IMR-90 (cell line): Measurements from ENCODE around the gene CDKN1A. TPM values are rescaled to one million over a fixed set of nuclear protein-coding genes. Genes with fewer than 3 reads are reported as not detected.

Experiments
- ATAC-seq: fragments of 200-7000 bp; cut with Tn5 transposase; 2 replicates; pipeline ENCODE4 v1.9.1; 2020; ENCODE audit warnings: low read depth, mild to moderate bottlenecking, moderate library complexity
- BruUV-seq: library from RNA; stranded (reverse); fragments of 400-500 nt; replicated peaks from 2 replicates; lab custom pipeline; 2021; lab: Mats Ljungman, UMichigan
- CTCF ChIA-PET: fragments of 300-600 bp; formaldehyde crosslinking; extraction: SDS; loops from one replicate; lab custom pipeline; 2021; ENCODE audit warnings: antibody characterized with exemption; lab: Yijun Ruan, JAX
- POLR2A ChIA-PET: fragments of 300-600 bp; sonication (Branson Sonifier 250); formaldehyde crosslinking; loops from one replicate; lab custom pipeline; 2022; ENCODE audit warnings: antibody characterized with exemption; ENCODE audit not compliant: unreplicated experiment; lab: Charles Lee
- DNase-seq: peaks from one replicate; pipeline ENCODE4 v3.0.0; 2013
- H2AFZ ChIP-seq: replicated peaks from 2 replicates; pipeline ENCODE3; 2013; ENCODE audit warnings: low read length, mild to moderate bottlenecking; ENCODE audit not compliant: poor library complexity
- H2AK5ac ChIP-seq: 2 replicates; pipeline ENCODE4 v1.6.1; 2013; ENCODE audit warnings: low read depth, low read length, inconsistent platforms
- H2AK9ac ChIP-seq: replicated peaks from 2 replicates; pipeline ENCODE3; 2013; ENCODE audit warnings: mild to moderate bottlenecking, low read depth, low read length, moderate library complexity; ENCODE audit not compliant: poor library complexity
- H2BK120ac ChIP-seq: 2 replicates; pipeline ENCODE4 v1.6.1; 2013; ENCODE audit warnings: low read depth, low read length, inconsistent platforms
- H2BK15ac ChIP-seq: 3 replicates; pipeline ENCODE4 v1.6.1; 2013; ENCODE audit warnings: low read depth, low read length, inconsistent platforms
- H2BK20ac ChIP-seq: 2 replicates; pipeline ENCODE4 v1.6.1; 2013; ENCODE audit warnings: low read depth, mild to moderate bottlenecking, inconsistent platforms, low read length, moderate library complexity
- H2BK5ac ChIP-seq: 2 replicates; pipeline ENCODE4 v1.6.1; 2013; ENCODE audit warnings: mild to moderate bottlenecking, low read depth, low read length, inconsistent platforms; ENCODE audit not compliant: poor library complexity, severe bottlenecking
- H3K14ac ChIP-seq: replicated peaks from 2 replicates; pipeline ENCODE4 v1.6.1; 2013; ENCODE audit warnings: low read depth, low read length, inconsistent platforms
- H3K18ac ChIP-seq: 2 replicates; pipeline ENCODE4 v1.6.1; 2013; ENCODE audit warnings: low read depth, low read length, control low read depth
- H3K23ac ChIP-seq: 2 replicates; pipeline ENCODE4 v1.6.1; 2013; ENCODE audit warnings: low read depth, low read length, inconsistent platforms
- H3K27ac ChIP-seq: 2 replicates; pipeline ENCODE4 v1.5.1; 2013; ENCODE audit warnings: mild to moderate bottlenecking, control low read depth, low read length; ENCODE audit not compliant: insufficient read depth
- H3K27me3 ChIP-seq: 2 replicates; pipeline ENCODE4 v1.6.1; 2013; ENCODE audit warnings: low read length; ENCODE audit not compliant: control insufficient read depth, insufficient read depth
- H3K36me3 ChIP-seq: 2 replicates; pipeline ENCODE4 v1.6.1; 2013; ENCODE audit warnings: low read length, mixed read lengths; ENCODE audit not compliant: control insufficient read depth, insufficient read depth
- H3K4ac ChIP-seq: 2 replicates; pipeline ENCODE4 v1.6.1; 2013; ENCODE audit warnings: low read depth, low read length, inconsistent platforms
- H3K4me1 ChIP-seq: 2 replicates; pipeline ENCODE4 v1.6.1; 2013; ENCODE audit warnings: low read length, mixed read lengths; ENCODE audit not compliant: control insufficient read depth, insufficient read depth
- H3K4me2 ChIP-seq: 2 replicates; pipeline ENCODE4 v1.6.1; 2013; ENCODE audit warnings: low read depth, mild to moderate bottlenecking, control low read depth, low read length, moderate library complexity
- H3K4me3 ChIP-seq: 2 replicates; pipeline ENCODE4 v1.5.1; 2013; ENCODE audit warnings: low read depth, mild to moderate bottlenecking, control low read depth, low read length, moderate library complexity; ENCODE audit not compliant: insufficient read depth
- H3K56ac ChIP-seq: 2 replicates; pipeline ENCODE4 v1.6.1; 2013; ENCODE audit warnings: low read length, inconsistent platforms; ENCODE audit not compliant: insufficient read depth; ENCODE audit errors: extremely low read depth
- H3K79me1 ChIP-seq, 2 experiments: 2 replicates each; pipeline ENCODE4 v1.6.1; 2013; ENCODE audit warnings: low read length in 2 of 2, inconsistent platforms in 1 of 2, low read depth in 1 of 2
- H3K9ac ChIP-seq: 2 replicates; pipeline ENCODE4 v1.6.1; 2013; ENCODE audit warnings: low read depth, low read length, control low read depth
- H3K9me1 ChIP-seq: 2 replicates; pipeline ENCODE4 v1.6.1; 2013; ENCODE audit warnings: low read length, inconsistent platforms; ENCODE audit not compliant: insufficient read depth
- H3K9me3 ChIP-seq: 2 replicates; pipeline ENCODE4 v1.6.1; 2013; ENCODE audit warnings: low read length; ENCODE audit not compliant: control insufficient read depth, insufficient read depth
- H4K20me1 ChIP-seq: 2 replicates; pipeline ENCODE4 v1.6.1; 2013; ENCODE audit warnings: low read length, inconsistent platforms; ENCODE audit not compliant: insufficient read depth
- H4K5ac ChIP-seq: 2 replicates; pipeline ENCODE4 v1.6.1; 2013; ENCODE audit warnings: mild to moderate bottlenecking, low read depth, low read length, control low read depth
- H4K8ac ChIP-seq, 2 experiments: 2 replicates each; pipeline ENCODE4 v1.6.1; 2013; ENCODE audit warnings: low read depth in 2 of 2, low read length in 2 of 2, control low read depth in 1 of 2, inconsistent platforms in 1 of 2
- H4K91ac ChIP-seq: 2 replicates; pipeline ENCODE4 v1.6.1; 2013; ENCODE audit warnings: low read depth, low read length, inconsistent platforms; ENCODE audit not compliant: insufficient read depth
- BHLHE40 ChIP-seq: fragments of 150-350 bp; IDR thresholded peaks from 2 replicates; pipeline ENCODE4 v1.6.1; 2016; ENCODE audit warnings: mild to moderate bottlenecking, low read depth, low read length
- FOS ChIP-seq: fragments of 150-350 bp; IDR thresholded peaks from 2 replicates; pipeline ENCODE4 v1.6.1; 2016; ENCODE audit warnings: low read depth, low read length
- MAZ ChIP-seq: IDR thresholded peaks from 2 replicates; pipeline ENCODE4 v1.6.1; 2012; ENCODE audit warnings: low read depth, mild to moderate bottlenecking, low read length, improper control_type of control experiment, moderate library complexity, borderline replicate concordance
- MXI1 ChIP-seq: IDR thresholded peaks from 2 replicates; pipeline ENCODE4 v1.6.1; 2012; ENCODE audit warnings: low read depth, mild to moderate bottlenecking, low read length, moderate library complexity, borderline replicate concordance
- NFE2L2 ChIP-seq: fragments of 150-350 bp; IDR thresholded peaks from 2 replicates; pipeline ENCODE4 v1.6.1; 2016; ENCODE audit warnings: low read depth, mild to moderate bottlenecking, low read length
- RAD21 ChIP-seq: IDR thresholded peaks from 2 replicates; pipeline ENCODE4 v1.6.1; 2012; ENCODE audit warnings: low read length, improper control_type of control experiment
- SMC3 ChIP-seq: fragments of 150-350 bp; IDR thresholded peaks from 2 replicates; pipeline ENCODE4 v1.6.1; 2016; ENCODE audit warnings: low read depth, mild to moderate bottlenecking, antibody characterized with exemption, low read length, moderate library complexity
- WGBS, 2 experiments: methylation state at CpG; one replicate each; pipeline versions ENCODE4 v1.1.5 to v1.1.7; 2013; ENCODE audit warnings: missing lambda C conversion rate in 2 of 2; ENCODE audit not compliant: insufficient read length in 1 of 2; ENCODE audit errors: extremely low coverage in 2 of 2; 5-methylcytosine and 5-hydroxymethylcytosine counted together
- dilution Hi-C: fragments of 300-500 bp; cut with HindIII; formaldehyde crosslinking; loops from one replicate; pipeline ENCODE4 v1.14.3; 2018; ENCODE audit warnings: low sequenced_read_pairs; ENCODE audit not compliant: unreplicated experiment
- in situ Hi-C: fragments of 300-500 bp; cut with MboI; formaldehyde crosslinking; loops from 3 replicates; pipeline ENCODE4 v1.14.3; 2019; ENCODE audit warnings: low sequenced_read_pairs, inconsistent platforms, mixed read lengths
- intact Hi-C: fragments of 100-400 bp; cut with micrococcal nuclease; formaldehyde crosslinking; loops from 2 replicates; pipeline ENCODE4 v1.10.0; 2022
- polyA plus RNA-seq, 3 experiments: library from polyadenylated mRNA; depleted of rRNA; stranded (reverse); fragments of >200 nt; gene quantifications; 2 replicates each; pipeline ENCODE4 v1.2.3, GENCODE V29; 2012; ENCODE audit warnings: low replicate concordance in 1 of 3
- total RNA-seq: library from RNA; depleted of rRNA; stranded (reverse); fragments of >200 nt; gene quantifications from 2 replicates; pipeline ENCODE4 v1.2.3, GENCODE V29; 2012
- TF ChIP-seq, protein P1 (sequence below): fragments of 150-350 bp; IDR thresholded peaks from 2 replicates; pipeline ENCODE4 v1.6.1; 2017; ENCODE audit warnings: mild to moderate bottlenecking, antibody characterized with exemption, low read length, low read depth
- TF ChIP-seq, protein P2 (sequence below): conservative IDR thresholded peaks from 2 replicates; pipeline ENCODE4 v1.5.1; 2012; ENCODE audit warnings: mild to moderate bottlenecking, low read depth, low read length, improper control_type of control experiment

CDKN1A gene
- total and polyA plus RNA-seq, 2 of the 4 experiments (the other 2 are of a cell fraction): 155 to 576 TPM

- H3K4me3 ChIP-seq: no peak overlapping the region
- no peak overlapping the region for H3K14ac ChIP-seq
- in situ Hi-C loops (no loop called here), dilution Hi-C loops (no loop called here), intact Hi-C loops (no loop called here)
- H3K18ac ChIP-seq: no peak overlapping the region
- ChIA-PET CTCF (no interaction called here), POLR2A (no interaction called here)
- no peak overlapping the region for H3K27ac ChIP-seq
- H3K9ac ChIP-seq: no peak overlapping the region
- WGBS, 2 experiments: 60% methylated on average over 1 of the region's 12 CpGs; no CpG with 5 or more reads in 1 of the 2 experiments
- no peaks in the 10 kb centered on the region for H3K4me1 ChIP-seq
- H2BK15ac ChIP-seq: no peak overlapping the region
- H2AK5ac ChIP-seq: no peak overlapping the region
- H3K23ac ChIP-seq: no peak overlapping the region
- no peak overlapping the region for H3K4me2 ChIP-seq
- peak overlapping the region; percentile 3 for H2AK9ac ChIP-seq
- no peak overlapping the region for H3K56ac ChIP-seq
- H2BK20ac ChIP-seq: no peak overlapping the region
- no peak overlapping the region for H2BK120ac ChIP-seq
- H3K27me3 ChIP-seq: peaks cover 47% of the 10 kb centered on the region
- H2AFZ ChIP-seq: no peak overlapping the region
- H3K79me1 ChIP-seq: no peaks in the 10 kb centered on the region
- no TSS peak for BruUV-seq
- H4K91ac ChIP-seq: no peak overlapping the region
- DNase-seq (no peak), ATAC-seq (no peak)
- no peaks in the 10 kb centered on the region for H3K36me3 ChIP-seq
- no peak overlapping the region for H4K8ac ChIP-seq
- H3K9me1 ChIP-seq: no peaks in the 10 kb centered on the region
- H2BK5ac ChIP-seq: no peak overlapping the region
- TF ChIP-seq FOS (no peak), MAZ (no peak), SMC3 (no peak), MXI1 (no peak), NFE2L2 (no peak), BHLHE40 (no peak), RAD21 (no peak)
- TF ChIP-seq, protein P1, sequence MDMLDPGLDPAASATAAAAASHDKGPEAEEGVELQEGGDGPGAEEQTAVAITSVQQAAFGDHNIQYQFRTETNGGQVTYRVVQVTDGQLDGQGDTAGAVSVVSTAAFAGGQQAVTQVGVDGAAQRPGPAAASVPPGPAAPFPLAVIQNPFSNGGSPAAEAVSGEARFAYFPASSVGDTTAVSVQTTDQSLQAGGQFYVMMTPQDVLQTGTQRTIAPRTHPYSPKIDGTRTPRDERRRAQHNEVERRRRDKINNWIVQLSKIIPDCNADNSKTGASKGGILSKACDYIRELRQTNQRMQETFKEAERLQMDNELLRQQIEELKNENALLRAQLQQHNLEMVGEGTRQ: no peak
- TF ChIP-seq, protein P2, sequence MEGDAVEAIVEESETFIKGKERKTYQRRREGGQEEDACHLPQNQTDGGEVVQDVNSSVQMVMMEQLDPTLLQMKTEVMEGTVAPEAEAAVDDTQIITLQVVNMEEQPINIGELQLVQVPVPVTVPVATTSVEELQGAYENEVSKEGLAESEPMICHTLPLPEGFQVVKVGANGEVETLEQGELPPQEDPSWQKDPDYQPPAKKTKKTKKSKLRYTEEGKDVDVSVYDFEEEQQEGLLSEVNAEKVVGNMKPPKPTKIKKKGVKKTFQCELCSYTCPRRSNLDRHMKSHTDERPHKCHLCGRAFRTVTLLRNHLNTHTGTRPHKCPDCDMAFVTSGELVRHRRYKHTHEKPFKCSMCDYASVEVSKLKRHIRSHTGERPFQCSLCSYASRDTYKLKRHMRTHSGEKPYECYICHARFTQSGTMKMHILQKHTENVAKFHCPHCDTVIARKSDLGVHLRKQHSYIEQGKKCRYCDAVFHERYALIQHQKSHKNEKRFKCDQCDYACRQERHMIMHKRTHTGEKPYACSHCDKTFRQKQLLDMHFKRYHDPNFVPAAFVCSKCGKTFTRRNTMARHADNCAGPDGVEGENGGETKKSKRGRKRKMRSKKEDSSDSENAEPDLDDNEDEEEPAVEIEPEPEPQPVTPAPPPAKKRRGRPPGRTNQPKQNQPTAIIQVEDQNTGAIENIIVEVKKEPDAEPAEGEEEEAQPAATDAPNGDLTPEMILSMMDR: no peak
- no peaks in the 10 kb centered on the region for H3K9me3 ChIP-seq
- no peak overlapping the region for H3K4ac ChIP-seq
- no peak overlapping the region for H4K5ac ChIP-seq
- H4K20me1 ChIP-seq: no peaks in the 10 kb centered on the region
These were observed 39.5 kb downstream of the CDKN1A start for GRCh38 chr6:36717871-36718540.
